Lower leg skin (tissue), 4 donors: ENCODE measurements around the gene EIF4E. TPM values are rescaled to one million over a fixed set of nuclear protein-coding genes. Genes with fewer than 3 reads are reported as not detected.
"Not testable (repeated sequence)": the region's sequence is repeated elsewhere in the genome, so short reads cannot be mapped to it uniquely, and the experiment has no call there.

Experiments
- DNase-seq, 2 donors: peaks; one replicate each; pipeline ENCODE4 v3.0.0-alpha.2; 2019; ENCODE audit warnings: low spot score in 2 of 2
- H3K4me3 ChIP-seq: fragments of 200-600 bp; sonication (generic); 2 replicates; pipeline ENCODE4 v1.5.1; 2017; ENCODE audit warnings: mild to moderate bottlenecking, low read depth; ENCODE audit not compliant: poor library complexity, severe bottlenecking
- POLR2A ChIP-seq, 2 donors: fragments of 450-650 bp; IDR thresholded peaks; one replicate each; pipeline ENCODE4 v1.6.1; 2016 to 2017; ENCODE audit warnings: antibody characterized with exemption in 2 of 2, mild to moderate bottlenecking in 1 of 2, moderate library complexity in 1 of 2
- WGBS, 2 donors: methylation state at CpG; one replicate each; pipeline ENCODE4 v1.1.5; 2018; 5-methylcytosine and 5-hydroxymethylcytosine counted together
- intact Hi-C: fragments of 100-400 bp; cut with DNase I; formaldehyde crosslinking; loops from one replicate; pipeline ENCODE4 v1.15.0; 2023; ENCODE audit warnings: low total_unique reads
- total RNA-seq, 4 donors: library from RNA; depleted of rRNA; stranded (reverse); fragments of >200 nt; gene quantifications; one replicate each; pipeline ENCODE4 v1.1.0, GENCODE V29; 2016
- TF ChIP-seq, protein P1 (sequence below), 3 donors: fragments of 450-650 bp; IDR thresholded peaks; one replicate each; pipeline ENCODE4 v1.5.1; 2016; ENCODE audit warnings: antibody characterized with exemption in 3 of 3, mild to moderate bottlenecking in 3 of 3, moderate library complexity in 2 of 3

EIF4E gene
- total RNA-seq, 4 donors from 2014 or later: 41.9 to 76.5 (median 61.5) TPM

DNA sequence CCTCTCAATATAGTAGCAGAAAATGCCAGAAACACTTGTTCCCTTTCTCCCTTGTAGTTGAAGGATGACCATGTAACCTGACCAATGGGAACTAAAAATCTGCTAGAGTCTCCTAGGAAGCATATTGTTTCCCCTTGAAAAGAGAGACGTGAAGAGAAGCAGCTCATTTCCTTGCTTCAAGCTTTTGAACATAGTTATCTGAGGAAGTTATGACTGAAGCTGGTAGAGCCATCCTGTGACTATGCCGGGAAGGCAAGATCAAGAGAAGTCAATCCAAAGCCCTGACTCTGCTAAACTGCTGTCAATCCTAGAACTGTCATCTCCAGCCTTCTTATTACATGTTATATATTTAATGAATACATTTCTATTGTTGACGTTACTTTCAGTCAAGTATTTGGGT is 66.6 kb downstream of the EIF4E start:
- WGBS, 2 donors: 83 to 90% methylated on average over 3 of the region's 3 CpGs
- intact Hi-C loops: no loop called here
- no peak overlapping the region for H3K4me3 ChIP-seq
- DNase-seq: no peak
- TF ChIP-seq POLR2A (IDR thresholded peaks at IDR 0.05): no peak
- TF ChIP-seq, protein P1, sequence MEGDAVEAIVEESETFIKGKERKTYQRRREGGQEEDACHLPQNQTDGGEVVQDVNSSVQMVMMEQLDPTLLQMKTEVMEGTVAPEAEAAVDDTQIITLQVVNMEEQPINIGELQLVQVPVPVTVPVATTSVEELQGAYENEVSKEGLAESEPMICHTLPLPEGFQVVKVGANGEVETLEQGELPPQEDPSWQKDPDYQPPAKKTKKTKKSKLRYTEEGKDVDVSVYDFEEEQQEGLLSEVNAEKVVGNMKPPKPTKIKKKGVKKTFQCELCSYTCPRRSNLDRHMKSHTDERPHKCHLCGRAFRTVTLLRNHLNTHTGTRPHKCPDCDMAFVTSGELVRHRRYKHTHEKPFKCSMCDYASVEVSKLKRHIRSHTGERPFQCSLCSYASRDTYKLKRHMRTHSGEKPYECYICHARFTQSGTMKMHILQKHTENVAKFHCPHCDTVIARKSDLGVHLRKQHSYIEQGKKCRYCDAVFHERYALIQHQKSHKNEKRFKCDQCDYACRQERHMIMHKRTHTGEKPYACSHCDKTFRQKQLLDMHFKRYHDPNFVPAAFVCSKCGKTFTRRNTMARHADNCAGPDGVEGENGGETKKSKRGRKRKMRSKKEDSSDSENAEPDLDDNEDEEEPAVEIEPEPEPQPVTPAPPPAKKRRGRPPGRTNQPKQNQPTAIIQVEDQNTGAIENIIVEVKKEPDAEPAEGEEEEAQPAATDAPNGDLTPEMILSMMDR (IDR thresholded peaks at IDR 0.05): no peak

DNA sequence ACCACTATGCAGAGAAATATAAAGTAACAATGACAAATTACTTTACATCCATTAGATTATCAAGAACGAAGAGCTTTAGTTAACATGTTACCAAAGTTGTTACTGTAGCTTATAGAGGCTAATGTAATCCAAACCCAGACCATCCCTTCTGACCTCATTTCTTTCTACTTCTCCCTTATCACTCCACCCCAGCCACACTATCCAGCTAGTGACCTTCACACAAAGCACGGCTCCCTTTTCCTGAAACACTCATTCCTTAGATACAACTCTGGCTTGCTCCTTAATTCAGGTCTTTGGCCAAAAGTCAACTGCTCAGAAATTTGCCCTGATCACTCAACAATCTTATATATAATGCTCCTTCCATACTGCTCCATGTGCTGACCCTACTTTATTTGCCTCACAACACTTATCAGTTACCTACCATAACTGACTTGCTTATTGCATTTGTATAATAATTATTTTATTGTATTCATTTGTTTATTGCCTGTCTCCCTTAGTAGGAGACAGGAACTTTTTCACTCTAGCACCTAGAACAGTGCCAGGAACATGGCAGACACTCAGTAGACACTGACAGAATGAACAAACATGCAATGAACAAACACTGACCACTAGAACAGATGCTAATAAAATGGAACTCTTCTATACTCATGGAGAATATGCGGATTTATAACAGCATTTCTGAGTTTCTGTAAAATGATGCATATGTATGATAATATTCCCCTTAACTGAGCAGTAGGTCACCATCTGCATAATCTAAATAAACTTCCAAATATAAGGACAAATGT is 67.6 kb downstream of the EIF4E start:
- TF ChIP-seq, protein P1 (IDR thresholded peaks at IDR 0.05): no peak
- no peak for TF ChIP-seq POLR2A (IDR thresholded peaks at IDR 0.05)
- intact Hi-C loops: no loop called here
- DNase-seq: no peak

DNA sequence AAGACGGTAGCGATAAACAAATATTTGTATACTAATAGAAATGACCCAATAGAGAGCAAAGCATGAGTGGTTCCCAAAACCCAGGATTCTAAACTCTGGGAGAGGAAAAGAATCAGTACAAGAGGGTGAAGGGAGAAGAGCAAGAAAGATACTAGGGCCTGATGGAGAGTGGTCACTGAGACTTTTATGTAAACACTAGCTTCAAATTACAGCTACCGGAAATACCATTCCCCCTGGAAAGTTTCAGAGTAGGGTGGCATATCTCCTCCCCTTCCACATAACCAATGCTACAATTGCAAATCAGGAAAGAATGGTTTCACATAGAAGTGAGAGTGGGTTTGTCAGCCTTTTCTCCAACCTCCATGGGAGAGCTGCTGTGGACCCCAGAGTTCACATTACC is 77.1 kb downstream of the EIF4E start:
- intact Hi-C loops: no loop called here
- H3K4me3 ChIP-seq: no peak overlapping the region
- no peak for TF ChIP-seq POLR2A (IDR thresholded peaks at IDR 0.05)
- TF ChIP-seq, protein P1 (IDR thresholded peaks at IDR 0.05): no peak
- WGBS, 2 donors: 81 to 85% methylated on average over 3 of the region's 3 CpGs
- no peak for DNase-seq

More for the DNA sequence above, 67.6 kb downstream of the EIF4E start:
- H3K4me3 ChIP-seq: no peak overlapping the region
- WGBS, 2 donors: 88 to 94% methylated on average over 3 of the region's 3 CpGs

DNA sequence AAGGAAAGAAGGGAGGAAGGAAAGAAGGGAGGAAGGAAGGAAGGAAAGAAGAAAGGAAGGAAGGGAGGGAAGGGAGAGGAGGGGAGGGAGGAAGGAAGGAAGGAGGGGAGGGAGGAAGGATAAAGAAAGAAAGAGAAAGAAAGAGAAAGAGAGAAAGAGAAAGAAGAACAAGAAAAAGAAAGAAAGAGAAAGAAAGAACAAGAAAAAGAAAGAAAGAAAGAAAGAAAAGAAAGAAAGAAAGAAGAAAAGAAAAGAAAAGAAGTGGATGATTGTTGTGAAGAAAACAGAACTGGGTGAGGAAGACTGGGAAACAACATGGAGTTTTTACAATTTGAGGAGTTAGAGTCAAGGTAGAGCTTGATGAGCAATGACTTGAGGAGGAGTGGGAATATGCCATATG is 78.0 kb downstream of the EIF4E start:
- no peak overlapping the region for H3K4me3 ChIP-seq
- no peak for TF ChIP-seq POLR2A (IDR thresholded peaks at IDR 0.05)
- TF ChIP-seq, protein P1 (IDR thresholded peaks at IDR 0.05): no peak
- no peak for DNase-seq
- intact Hi-C loops: no loop called here

DNA sequence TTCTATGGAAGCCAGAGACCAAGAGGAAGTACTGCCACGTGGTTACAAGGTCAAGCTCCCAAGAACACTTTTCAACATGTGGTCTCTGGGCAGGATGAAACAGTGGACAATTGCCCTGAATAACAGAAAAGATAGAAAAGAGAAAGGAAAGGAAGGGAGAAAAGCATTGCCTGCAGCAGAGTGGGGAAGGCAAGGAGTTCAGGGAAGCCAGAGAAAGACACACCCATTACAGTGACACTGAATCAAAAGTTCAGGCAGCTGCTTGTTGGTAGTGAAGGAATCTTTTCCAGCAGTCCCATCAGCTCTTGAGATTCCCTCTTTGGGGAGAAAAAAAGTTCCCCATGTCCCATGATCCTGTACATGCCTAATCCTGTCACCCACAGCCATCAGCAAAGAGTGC is 80.5 kb downstream of the EIF4E start:
- intact Hi-C loops: no loop called here
- TF ChIP-seq, protein P1 (IDR thresholded peaks at IDR 0.05): no peak
- DNase-seq: no peak
- 68 to 85% methylated on average over 1 of the region's 1 CpG for WGBS, 2 donors
- no peak overlapping the region for H3K4me3 ChIP-seq

DNA sequence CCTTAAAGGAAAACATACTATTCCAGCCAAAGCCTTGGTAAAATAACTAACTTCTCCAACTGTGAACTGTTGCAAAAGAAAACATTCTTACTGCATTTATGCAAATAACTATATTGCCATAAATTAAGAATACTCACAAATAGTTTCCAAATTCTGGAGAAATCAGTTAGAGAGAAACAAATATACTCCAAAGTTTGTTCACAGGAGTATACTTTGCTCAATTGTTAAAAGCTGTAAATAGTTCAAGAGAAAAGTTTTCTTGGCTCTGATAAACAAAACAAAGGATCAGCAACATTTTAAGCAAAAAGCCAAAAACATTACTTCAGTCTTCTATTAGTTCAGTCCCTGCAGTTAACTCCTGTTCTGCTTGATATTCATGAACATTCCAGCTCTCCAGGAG is 83.0 kb downstream of the EIF4E start:
- no peak for DNase-seq
- TF ChIP-seq POLR2A (IDR thresholded peaks at IDR 0.05): no peak
- TF ChIP-seq, protein P1 (IDR thresholded peaks at IDR 0.05): no peak
- no peak overlapping the region for H3K4me3 ChIP-seq
- intact Hi-C loops: no loop called here

DNA sequence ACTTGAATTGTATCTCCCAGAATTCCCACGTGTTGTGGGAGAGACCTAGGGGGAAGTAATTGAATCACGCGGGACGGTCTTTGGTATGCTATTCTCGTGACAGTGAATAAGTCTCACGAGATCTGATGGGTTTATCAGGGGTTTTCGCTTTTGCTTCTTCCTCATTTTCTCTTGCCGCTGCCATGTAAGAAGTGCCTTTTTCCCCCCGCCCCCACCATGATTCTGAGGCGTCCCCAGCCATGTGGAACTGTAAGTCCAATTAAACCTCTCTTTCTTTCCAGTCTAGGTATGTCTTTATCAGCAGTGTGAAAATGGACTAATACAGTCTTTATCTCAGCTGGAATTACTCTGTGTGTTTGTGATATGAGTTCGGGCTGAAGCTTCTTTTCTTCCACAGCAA is 86.0 kb downstream of the EIF4E start:
- H3K4me3 ChIP-seq, intact Hi-C loops, DNase-seq: not testable (repeated sequence)
- WGBS, 2 donors: 84 to 93% methylated on average over 11 of the region's 11 CpGs
